ENCODE measurements around the gene RDH14.

GRCh38 chr2:18545384-18545783, 15.1 kb downstream of the RDH14 start:
- TF ChIP-seq CTCF (IDR thresholded peaks at IDR 0.05 in 8 of 11, conservative IDR thresholded peaks at IDR 0.05 in 3 of 11) (no peak), POLR2A (IDR thresholded peaks at IDR 0.05) (no peak), POLR2AphosphoS5 (IDR thresholded peaks at IDR 0.05) (no peak)
